ENCODE results near the gene MYO16. TPM values are rescaled to one million over a fixed set of nuclear protein-coding genes. Genes with fewer than 3 reads are reported as not detected.

The MYO16 gene
- total RNA-seq, 1 experiment from 2014 or later: not detected

DNA sequence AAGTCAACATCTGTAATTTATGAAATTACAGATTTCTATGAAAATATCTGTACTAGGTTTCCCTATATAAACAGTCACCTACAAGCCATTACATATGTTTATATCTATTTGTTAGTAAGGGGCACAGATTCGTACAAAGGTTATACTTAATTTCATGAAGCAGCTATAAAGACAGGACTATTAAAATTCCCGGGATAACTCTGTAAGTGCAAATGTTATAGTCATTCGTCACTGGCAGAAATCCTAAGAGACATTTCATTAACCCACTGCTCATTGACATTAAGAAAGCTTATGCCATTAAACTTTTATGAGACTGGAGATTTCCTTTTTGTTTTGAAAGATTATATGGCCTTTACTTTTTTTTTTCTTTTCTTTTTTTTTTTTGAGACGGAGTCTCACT, 122.9 kb downstream of the MYO16 start:
- DNase-seq: no peak
- H3K9me3 ChIP-seq (ENCODE audit: control insufficient read depth, low read depth, low read length): no peaks in the 10 kb centered on the region
- no peak overlapping the region for H3K9ac ChIP-seq (ENCODE audit: extremely low read depth, insufficient read length, low read length)
- no peak overlapping the region for H2AK5ac ChIP-seq (ENCODE audit: insufficient read length, low read length)
- H3K4ac ChIP-seq (ENCODE audit: low read depth, low read length): no peak overlapping the region
- H3K4me3 Mint-ChIP-seq: no peak overlapping the region
- H3K36me3 Mint-ChIP-seq (ENCODE audit: insufficient read depth in 1 of 3, low read depth in 3 of 3): no peaks in the 10 kb centered on the region
- H3K18ac ChIP-seq (ENCODE audit: insufficient read length, low read depth, low read length): no peak overlapping the region
- H3K4me1 Mint-ChIP-seq: no peaks in the 10 kb centered on the region
- no peak overlapping the region for H3K23ac ChIP-seq (ENCODE audit: insufficient read length, low read depth, low read length)
- no peak overlapping the region for H2BK120ac ChIP-seq (ENCODE audit: low read depth, low read length, poor library complexity, severe bottlenecking)
- H3K56ac ChIP-seq (ENCODE audit: insufficient read length, low read depth, low read length): no peak overlapping the region
- no peaks in the 10 kb centered on the region for H4K20me1 ChIP-seq (ENCODE audit: control insufficient read depth, insufficient read depth, insufficient read length)
- TF ChIP-seq, protein P1, sequence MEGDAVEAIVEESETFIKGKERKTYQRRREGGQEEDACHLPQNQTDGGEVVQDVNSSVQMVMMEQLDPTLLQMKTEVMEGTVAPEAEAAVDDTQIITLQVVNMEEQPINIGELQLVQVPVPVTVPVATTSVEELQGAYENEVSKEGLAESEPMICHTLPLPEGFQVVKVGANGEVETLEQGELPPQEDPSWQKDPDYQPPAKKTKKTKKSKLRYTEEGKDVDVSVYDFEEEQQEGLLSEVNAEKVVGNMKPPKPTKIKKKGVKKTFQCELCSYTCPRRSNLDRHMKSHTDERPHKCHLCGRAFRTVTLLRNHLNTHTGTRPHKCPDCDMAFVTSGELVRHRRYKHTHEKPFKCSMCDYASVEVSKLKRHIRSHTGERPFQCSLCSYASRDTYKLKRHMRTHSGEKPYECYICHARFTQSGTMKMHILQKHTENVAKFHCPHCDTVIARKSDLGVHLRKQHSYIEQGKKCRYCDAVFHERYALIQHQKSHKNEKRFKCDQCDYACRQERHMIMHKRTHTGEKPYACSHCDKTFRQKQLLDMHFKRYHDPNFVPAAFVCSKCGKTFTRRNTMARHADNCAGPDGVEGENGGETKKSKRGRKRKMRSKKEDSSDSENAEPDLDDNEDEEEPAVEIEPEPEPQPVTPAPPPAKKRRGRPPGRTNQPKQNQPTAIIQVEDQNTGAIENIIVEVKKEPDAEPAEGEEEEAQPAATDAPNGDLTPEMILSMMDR (conservative IDR thresholded peaks at IDR 0.05): no peak
- no peaks in the 10 kb centered on the region for H3K9me3 Mint-ChIP-seq
- H2BK5ac ChIP-seq (ENCODE audit: insufficient read length, low read length): no peak overlapping the region
- no peak overlapping the region for H4K5ac ChIP-seq (ENCODE audit: insufficient read length, low read depth, low read length)
- no peaks in the 10 kb centered on the region for H3K79me1 ChIP-seq (ENCODE audit: insufficient read depth, low read depth, low read length, poor library complexity, severe bottlenecking)
- H3K4me1 ChIP-seq (ENCODE audit: insufficient read depth, low read length): no peaks in the 10 kb centered on the region
- no peak overlapping the region for H4K91ac ChIP-seq (ENCODE audit: insufficient read length, low read depth, low read length)
- no peaks in the 10 kb centered on the region for H3K79me2 ChIP-seq (ENCODE audit: insufficient read depth, low read length)
- no peak overlapping the region for H4K8ac ChIP-seq (replicated peaks; ENCODE audit: insufficient read length, low read depth, low read length)
- no peak overlapping the region for H3T11ph ChIP-seq (ENCODE audit: low read length)
- H3K27me3 Mint-ChIP-seq (ENCODE audit: low read depth): no peaks in the 10 kb centered on the region
- H3K23me2 ChIP-seq (ENCODE audit: insufficient read length, low read depth, low read length, poor library complexity, severe bottlenecking): no peaks in the 10 kb centered on the region
- no peaks in the 10 kb centered on the region for H3K27me3 ChIP-seq (ENCODE audit: insufficient read depth, low read length)
- no peak overlapping the region for H2BK15ac ChIP-seq (ENCODE audit: low read depth, low read length)
- H2BK12ac ChIP-seq (ENCODE audit: insufficient read length, low read depth, low read length): no peak overlapping the region
- no CpG with 5 or more reads among the region's 4 CpGs for WGBS (ENCODE audit: extremely low coverage, insufficient read length, low lambda C conversion rate)
- H2AFZ ChIP-seq (ENCODE audit: low read length): no peak overlapping the region
- no peak overlapping the region for H3K4me2 ChIP-seq (ENCODE audit: insufficient read depth, insufficient read length, low read length)
- H2BK20ac ChIP-seq (ENCODE audit: low read depth, low read length, poor library complexity, severe bottlenecking): no peak overlapping the region
- H3K27ac Mint-ChIP-seq: no peak overlapping the region
- H3K14ac ChIP-seq (ENCODE audit: insufficient read depth, low read length): no peak overlapping the region
- H3K27ac ChIP-seq (ENCODE audit: insufficient read length, low read depth, low read length): no peak overlapping the region
